Esophagus squamous epithelium (tissue), 5 donors: Measurements from ENCODE around the gene E2F4. TPM values are rescaled to one million over a fixed set of nuclear protein-coding genes. Genes with fewer than 3 reads are reported as not detected.

ENCODE experiments used
- DNase-seq: peaks from one replicate; lab custom pipeline; 2025; lab: John Stamatoyannopoulos, UW
- H3K27ac ChIP-seq, 4 donors: fragments of 200-600 bp; sonication (generic); one replicate each; pipeline ENCODE4 v1.5.1; 2016 to 2019; ENCODE audit warnings: mild to moderate bottlenecking in 1 of 4
- H3K27me3 ChIP-seq, 4 donors: fragments of 200-600 bp; sonication (generic); 1 replicate in 3 of 4; 2 replicates in 1 of 4; pipeline versions ENCODE4 v1.5.1 to v1.6.0; 2017 to 2021; ENCODE audit warnings: antibody characterized with exemption in 1 of 4
- H3K36me3 ChIP-seq, 3 donors: fragments of 200-600 bp; sonication (generic); one replicate each; pipeline ENCODE4 v1.5.1; 2016 to 2019
- H3K4me1 ChIP-seq, 3 donors: fragments of 200-600 bp; sonication (generic); one replicate each; pipeline ENCODE4 v1.5.1; 2017 to 2019
- H3K4me3 ChIP-seq, 4 donors: fragments of 200-600 bp; sonication (generic); 1 replicate in 3 of 4; 2 replicates in 1 of 4; pipeline ENCODE4 v1.5.1; 2016 to 2019; ENCODE audit warnings: mild to moderate bottlenecking in 2 of 4, moderate library complexity in 1 of 4
- H3K9me3 ChIP-seq, 3 donors: fragments of 200-600 bp; sonication (generic); one replicate each; pipeline ENCODE4 v1.5.1; 2016 to 2019
- POLR2A ChIP-seq, 4 donors: fragments of 450-650 bp; IDR thresholded peaks; one replicate each; pipeline ENCODE4 v1.6.1; 2017; ENCODE audit warnings: antibody characterized with exemption in 4 of 4, mild to moderate bottlenecking in 4 of 4, moderate library complexity in 3 of 4
- WGBS, 2 donors: methylation state at CpG; one replicate each; pipeline ENCODE4 v1.1.5; 2018; 5-methylcytosine and 5-hydroxymethylcytosine counted together
- intact Hi-C: fragments of 100-400 bp; cut with DNase I; formaldehyde crosslinking; loops from one replicate; pipeline ENCODE4 v1.15.0; 2022
- total RNA-seq, 4 donors: library from RNA; depleted of rRNA; stranded (reverse); fragments of >200 nt; gene quantifications; one replicate each; pipeline ENCODE4 v1.1.0, GENCODE V29; 2016
- TF ChIP-seq, protein P1 (sequence below), 6 experiments: fragments of 450-650 bp in 4 of 6; fragments of 200-600 bp in 2 of 6; sonication (generic) in 2 of 6; IDR thresholded peaks; one replicate each; pipeline ENCODE4 v1.5.1; 2016 to 2019; ENCODE audit warnings: antibody characterized with exemption in 6 of 6, mild to moderate bottlenecking in 4 of 6, moderate library complexity in 4 of 6
- donor health status: DM: yes; HTN: yes; CAD: no.

The E2F4 gene
- total RNA-seq, 4 donors from 2014 or later, result 66.1 to 96.9 (median 81.9) TPM

DNA sequence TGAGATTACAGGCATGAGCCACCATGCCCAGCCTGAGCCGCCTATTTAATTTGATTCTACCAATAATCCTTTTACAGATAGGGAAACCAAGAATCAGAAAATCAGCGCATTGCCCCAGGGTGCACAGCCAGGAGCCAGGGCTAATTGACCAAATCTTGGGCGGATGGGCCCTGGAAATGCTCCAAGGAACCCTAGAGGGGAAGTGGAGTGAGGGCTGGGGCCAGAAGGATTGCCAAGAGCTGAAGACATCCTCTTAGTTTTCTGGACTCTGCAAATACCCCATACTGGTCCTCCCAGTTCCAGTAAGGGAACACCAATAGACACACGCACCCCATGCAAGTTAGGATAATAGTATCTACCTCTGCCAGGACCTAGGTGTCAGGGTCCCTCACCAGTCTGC lies 51.5 kb downstream of the E2F4 start:
- H3K4me1 ChIP-seq, result peaks cover 30 to 80% (median 54%) of the 10 kb centered on the region in 3 donors
- no peak overlapping the region for H3K4me3 ChIP-seq
- peaks cover 0 to 8% (median 0%) of the 10 kb centered on the region in 4 donors for H3K27me3 ChIP-seq
- no peak for DNase-seq
- H3K36me3 ChIP-seq, result peaks cover 0 to 12% (median 4%) of the 10 kb centered on the region in 3 donors
- no peaks in the 10 kb centered on the region for H3K9me3 ChIP-seq
- peak overlapping the region; percentile 81 to 95 (median 84) for H3K27ac ChIP-seq
- intact Hi-C loops, result no loop called here
- 76 to 80% methylated on average over 4 of the region's 4 CpGs for WGBS, 2 donors
- TF ChIP-seq, protein P1, sequence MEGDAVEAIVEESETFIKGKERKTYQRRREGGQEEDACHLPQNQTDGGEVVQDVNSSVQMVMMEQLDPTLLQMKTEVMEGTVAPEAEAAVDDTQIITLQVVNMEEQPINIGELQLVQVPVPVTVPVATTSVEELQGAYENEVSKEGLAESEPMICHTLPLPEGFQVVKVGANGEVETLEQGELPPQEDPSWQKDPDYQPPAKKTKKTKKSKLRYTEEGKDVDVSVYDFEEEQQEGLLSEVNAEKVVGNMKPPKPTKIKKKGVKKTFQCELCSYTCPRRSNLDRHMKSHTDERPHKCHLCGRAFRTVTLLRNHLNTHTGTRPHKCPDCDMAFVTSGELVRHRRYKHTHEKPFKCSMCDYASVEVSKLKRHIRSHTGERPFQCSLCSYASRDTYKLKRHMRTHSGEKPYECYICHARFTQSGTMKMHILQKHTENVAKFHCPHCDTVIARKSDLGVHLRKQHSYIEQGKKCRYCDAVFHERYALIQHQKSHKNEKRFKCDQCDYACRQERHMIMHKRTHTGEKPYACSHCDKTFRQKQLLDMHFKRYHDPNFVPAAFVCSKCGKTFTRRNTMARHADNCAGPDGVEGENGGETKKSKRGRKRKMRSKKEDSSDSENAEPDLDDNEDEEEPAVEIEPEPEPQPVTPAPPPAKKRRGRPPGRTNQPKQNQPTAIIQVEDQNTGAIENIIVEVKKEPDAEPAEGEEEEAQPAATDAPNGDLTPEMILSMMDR (IDR thresholded peaks at IDR 0.05), result no peak
- no peak for TF ChIP-seq POLR2A (IDR thresholded peaks at IDR 0.05)

DNA sequence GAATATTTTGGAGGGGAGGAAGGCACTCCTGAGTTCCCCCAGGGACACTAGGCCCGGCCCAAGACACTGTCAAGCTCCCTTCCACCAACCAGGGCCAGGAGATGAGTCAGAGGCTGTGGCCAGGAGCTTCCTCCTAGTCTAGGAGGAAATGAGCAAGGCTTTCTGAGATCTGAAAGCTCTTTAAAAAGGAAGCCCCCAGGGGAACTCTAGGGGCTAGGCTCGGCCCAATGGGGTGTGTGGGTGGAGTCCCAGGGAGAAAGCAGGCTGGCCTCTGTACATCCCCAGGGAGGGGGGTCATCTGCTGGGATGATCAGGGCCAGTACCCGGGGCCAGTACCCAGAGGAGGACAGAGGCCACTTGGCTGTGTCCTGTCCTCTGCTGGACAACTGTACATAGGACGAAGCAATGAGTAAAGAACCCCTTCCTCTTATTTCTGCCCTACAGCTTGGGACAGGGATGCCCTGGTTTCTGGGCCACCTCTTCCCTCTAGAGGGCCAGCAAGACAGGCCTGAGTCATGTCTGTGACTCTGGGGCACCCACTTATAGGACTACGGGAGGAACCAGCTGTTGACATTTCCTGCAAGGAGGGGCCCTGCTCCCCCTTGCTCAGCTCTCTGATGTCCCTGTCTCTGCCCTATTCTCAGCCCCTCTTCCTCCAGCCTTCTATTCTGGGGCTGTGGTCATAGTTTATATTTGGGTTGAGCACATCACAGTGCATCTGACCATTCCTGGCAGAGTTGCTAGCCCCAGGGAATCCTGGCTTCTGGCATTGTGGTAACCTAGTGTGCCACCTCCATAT lies 52.6 kb downstream of the E2F4 start:
- Histone ChIP-seq H3K27ac (peak overlapping the region; percentile 81 to 95 (median 84)), H3K4me3 (peak overlapping the region in 2 of 4 donors; percentile 58 to 76), H3K36me3 (peaks cover 0 to 1% (median 0%) of the 10 kb centered on the region in 3 donors), H3K4me1 (peaks cover 40 to 92% (median 59%) of the 10 kb centered on the region in 3 donors), H3K9me3 (no peaks in the 10 kb centered on the region), H3K27me3 (peaks cover 0 to 19% (median 2%) of the 10 kb centered on the region in 4 donors)
- TF ChIP-seq, protein P1 (IDR thresholded peaks at IDR 0.05), result peak in 1 of 6 experiments; percentile 26
- peak in 1 of 4 donors; percentile 12 for TF ChIP-seq POLR2A (IDR thresholded peaks at IDR 0.05)
- WGBS, 2 donors, result 18 to 27% methylated on average over 4 of the region's 5 CpGs
- intact Hi-C loops, result no loop called here
- DNase-seq, result peak; percentile 40

DNA sequence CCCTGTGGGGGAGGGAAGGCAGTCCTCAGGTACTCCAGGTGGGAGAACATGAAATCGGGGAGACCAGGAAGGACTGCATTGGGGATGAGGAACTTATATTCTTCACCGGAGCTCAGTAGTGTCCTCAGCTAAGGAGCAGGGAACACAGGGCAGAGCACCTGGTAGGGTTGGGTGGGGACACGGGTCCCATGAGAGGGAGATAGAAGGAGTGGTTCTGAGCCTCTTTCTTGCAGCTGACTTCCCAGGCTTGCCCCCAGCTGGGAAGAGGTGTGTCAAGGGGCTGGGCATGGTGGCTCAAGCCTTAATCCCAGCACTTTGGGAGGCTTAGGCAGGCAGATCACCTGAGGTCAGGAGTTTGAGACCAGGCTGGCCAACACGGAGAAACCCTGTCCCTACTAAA lies 53.2 kb downstream of the E2F4 start:
- Histone ChIP-seq H3K4me3 (peak overlapping the region in 2 of 4 donors; percentile 58 to 76), H3K9me3 (no peaks in the 10 kb centered on the region), H3K4me1 (peaks cover 40 to 93% (median 59%) of the 10 kb centered on the region in 3 donors), H3K27me3 (peaks cover 0 to 25% (median 2%) of the 10 kb centered on the region in 4 donors), H3K36me3 (no peaks in the 10 kb centered on the region), H3K27ac (peak overlapping the region; percentile 81 to 95 (median 84))
- intact Hi-C loops, result no loop called here
- 74% methylated on average over 3 of the region's 4 CpGs; no CpG with 5 or more reads in 1 of the 2 donors for WGBS, 2 donors
- TF ChIP-seq, protein P1 (IDR thresholded peaks at IDR 0.05), result no peak
- TF ChIP-seq POLR2A (IDR thresholded peaks at IDR 0.05), result no peak
- no peak for DNase-seq

DNA sequence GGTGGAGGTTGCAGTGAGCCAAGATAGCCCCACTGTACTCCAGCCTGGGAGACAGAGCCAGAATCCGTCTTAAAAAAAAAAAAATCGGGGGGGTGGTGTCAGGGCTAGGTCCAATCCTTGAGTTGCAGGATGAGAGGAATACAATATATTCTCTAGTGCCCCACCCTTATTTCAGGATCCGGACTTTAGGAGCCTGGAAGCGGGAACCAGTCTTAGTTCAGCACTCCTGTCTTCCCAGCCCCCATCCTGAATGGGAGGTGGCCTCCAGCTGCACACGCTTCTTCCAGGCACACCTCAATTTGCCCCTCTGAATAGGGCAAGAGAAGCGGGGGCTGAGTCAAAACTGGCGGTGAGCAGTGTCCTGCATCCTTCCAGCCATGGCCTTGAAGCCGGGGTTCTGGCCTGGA lies 53.7 kb downstream of the E2F4 start:
- intact Hi-C loops, result no loop called here
- 0 to 3% methylated on average over 2 to 5 of the region's 8 CpGs for WGBS, 2 donors
- H3K4me1 ChIP-seq, result peaks cover 40 to 88% (median 54%) of the 10 kb centered on the region in 3 donors

More for the DNA sequence above, 53.7 kb downstream of the E2F4 start:
- no peaks in the 10 kb centered on the region for H3K9me3 ChIP-seq
- H3K36me3 ChIP-seq, result no peaks in the 10 kb centered on the region
- peak overlapping the region; percentile 81 to 95 (median 84) for H3K27ac ChIP-seq
- peaks cover 0 to 30% (median 2%) of the 10 kb centered on the region in 4 donors for H3K27me3 ChIP-seq
- TF ChIP-seq POLR2A (IDR thresholded peaks at IDR 0.05), result no peak
- TF ChIP-seq, protein P1 (IDR thresholded peaks at IDR 0.05), result no peak
- no peak for DNase-seq
- peak overlapping the region; percentile 49 to 76 (median 64) for H3K4me3 ChIP-seq
